Colonic mucosa (tissue), 4 donors: Measurements from ENCODE around the gene DRC3. TPM values are rescaled to one million over a fixed set of nuclear protein-coding genes. Genes with fewer than 3 reads are reported as not detected.

Experiments used
- DNase-seq: peaks from one replicate; pipeline ENCODE4 v3.0.0-alpha.2; 2020
- H3K27ac ChIP-seq: fragments of 200-600 bp; one replicate; pipeline ENCODE4 v1.8.0; 2021
- H3K27me3 ChIP-seq: fragments of 200-600 bp; one replicate; pipeline ENCODE4 v1.8.0; 2021
- H3K36me3 ChIP-seq: fragments of 200-600 bp; one replicate; pipeline ENCODE4 v1.8.0; 2021
- H3K4me1 ChIP-seq: fragments of 200-600 bp; one replicate; pipeline ENCODE4 v1.8.0; 2021; ENCODE audit warnings: mild to moderate bottlenecking
- H3K4me3 ChIP-seq: fragments of 200-600 bp; one replicate; pipeline ENCODE4 v1.8.0; 2021
- H3K9ac ChIP-seq, 2 donors: one replicate each; pipeline ENCODE4 v1.7.0; 2013; ENCODE audit warnings: control low read depth in 2 of 2, low read depth in 2 of 2, low read length in 2 of 2
- H3K9me3 ChIP-seq: fragments of 200-600 bp; one replicate; pipeline ENCODE4 v1.8.0; 2021
- intact Hi-C: fragments of 100-400 bp; cut with DNase I; formaldehyde crosslinking; loops from one replicate; pipeline ENCODE4 v1.14.1; 2022
- total RNA-seq, 2 donors: library from RNA; stranded (reverse); fragmentation: NEBNext Ultra II Directional in 1 of 2; extraction: Animal tissue kit (Norgen Biotek cat#: 25700) in 1 of 2; gene quantifications; one replicate each; pipeline ENCODE4 v1.2.1, GENCODE V29; 2021
- TF ChIP-seq, protein P1 (sequence below): fragments of 200-600 bp; IDR thresholded peaks from one replicate; pipeline ENCODE4 v1.8.0; 2022; ENCODE audit warnings: antibody characterized with exemption, mild to moderate bottlenecking
- donor health status: healthy.
- donor health status: DM: no; HTN: no; CAD: no.
- donor health status: DM: no; HTN: no; CAD: no.

DRC3 gene
- total RNA-seq, 2 donors from 2014 or later = 0.79 to 1.1 TPM

DNA sequence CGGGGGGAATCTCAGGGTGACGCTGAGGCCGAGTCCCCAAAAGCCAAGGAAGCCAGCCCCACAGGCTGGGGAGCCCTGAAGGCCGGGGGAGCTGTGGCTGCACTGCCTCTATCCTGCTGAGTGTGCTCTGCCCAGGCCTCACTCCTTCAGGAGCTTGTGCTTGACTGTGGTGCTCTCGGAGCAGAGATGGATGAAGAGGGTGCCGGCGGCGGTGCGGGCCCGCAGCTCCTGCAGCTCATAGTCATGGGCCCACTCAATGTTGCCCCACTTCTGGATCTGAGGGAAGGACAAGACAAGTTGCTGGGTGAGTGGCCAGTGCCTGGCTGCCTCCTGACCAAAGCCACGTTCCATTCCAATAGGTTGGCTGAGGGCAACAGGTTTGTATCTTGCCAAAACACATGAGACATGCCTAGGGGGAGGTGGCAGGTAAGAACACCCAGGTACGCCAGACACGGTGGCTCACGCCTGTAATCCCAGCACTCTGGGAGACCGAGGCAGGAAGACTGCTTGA lies 45.8 kb downstream of the DRC3 start:
- DNase-seq = no peak
- Histone ChIP-seq H3K36me3 (no peaks in the 10 kb centered on the region), H3K4me1 (no peaks in the 10 kb centered on the region), H3K9me3 (no peaks in the 10 kb centered on the region), H3K9ac (no peak overlapping the region), H3K27me3 (no peaks in the 10 kb centered on the region), H3K27ac (no peak overlapping the region), H3K4me3 (no peak overlapping the region)
- TF ChIP-seq, protein P1, sequence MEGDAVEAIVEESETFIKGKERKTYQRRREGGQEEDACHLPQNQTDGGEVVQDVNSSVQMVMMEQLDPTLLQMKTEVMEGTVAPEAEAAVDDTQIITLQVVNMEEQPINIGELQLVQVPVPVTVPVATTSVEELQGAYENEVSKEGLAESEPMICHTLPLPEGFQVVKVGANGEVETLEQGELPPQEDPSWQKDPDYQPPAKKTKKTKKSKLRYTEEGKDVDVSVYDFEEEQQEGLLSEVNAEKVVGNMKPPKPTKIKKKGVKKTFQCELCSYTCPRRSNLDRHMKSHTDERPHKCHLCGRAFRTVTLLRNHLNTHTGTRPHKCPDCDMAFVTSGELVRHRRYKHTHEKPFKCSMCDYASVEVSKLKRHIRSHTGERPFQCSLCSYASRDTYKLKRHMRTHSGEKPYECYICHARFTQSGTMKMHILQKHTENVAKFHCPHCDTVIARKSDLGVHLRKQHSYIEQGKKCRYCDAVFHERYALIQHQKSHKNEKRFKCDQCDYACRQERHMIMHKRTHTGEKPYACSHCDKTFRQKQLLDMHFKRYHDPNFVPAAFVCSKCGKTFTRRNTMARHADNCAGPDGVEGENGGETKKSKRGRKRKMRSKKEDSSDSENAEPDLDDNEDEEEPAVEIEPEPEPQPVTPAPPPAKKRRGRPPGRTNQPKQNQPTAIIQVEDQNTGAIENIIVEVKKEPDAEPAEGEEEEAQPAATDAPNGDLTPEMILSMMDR = no peak
- intact Hi-C loops = no loop called here

DNA sequence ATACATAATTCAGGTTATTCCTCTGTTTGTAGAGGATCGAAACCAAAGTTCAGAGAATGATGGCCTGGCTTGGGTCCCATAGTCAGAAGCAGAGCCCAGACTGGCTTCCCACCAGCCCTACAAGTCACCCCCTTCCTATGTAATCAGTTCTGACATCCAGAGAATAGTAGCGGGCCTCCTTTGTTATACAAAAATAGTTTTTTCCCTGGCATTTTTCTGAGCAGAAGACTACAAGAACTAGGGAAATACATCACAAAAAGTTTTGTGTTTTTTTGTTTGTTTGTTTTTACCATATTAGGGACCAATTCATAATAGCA lies 47.1 kb downstream of the DRC3 start:
- Histone ChIP-seq H3K4me3 (no peak overlapping the region), H3K4me1 (no peaks in the 10 kb centered on the region), H3K27me3 (no peaks in the 10 kb centered on the region), H3K9me3 (no peaks in the 10 kb centered on the region), H3K36me3 (no peaks in the 10 kb centered on the region), H3K27ac (no peak overlapping the region), H3K9ac (no peak overlapping the region)
- TF ChIP-seq, protein P1 = no peak
- intact Hi-C loops = no loop called here
- no peak for DNase-seq

DNA sequence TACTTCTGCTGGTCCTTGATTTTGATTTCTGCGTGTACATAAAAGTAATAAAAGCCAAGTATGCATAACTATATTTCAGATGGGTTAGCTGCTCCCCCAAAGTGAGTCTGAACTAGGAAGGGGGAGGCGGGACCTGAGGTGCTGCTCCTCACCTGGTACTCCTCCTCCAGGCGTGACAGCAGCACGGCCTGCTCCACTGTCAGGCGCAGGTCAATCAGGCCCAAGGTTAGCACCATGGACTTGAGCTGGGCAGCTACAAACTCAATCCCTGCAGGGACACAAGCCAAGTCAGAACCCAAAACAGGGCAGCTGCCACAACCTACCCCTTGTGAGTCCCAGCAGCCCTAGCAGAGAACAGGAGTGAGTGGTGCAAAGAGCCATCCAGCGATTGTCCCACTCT lies 48.3 kb downstream of the DRC3 start:
- H3K27ac ChIP-seq = no peak overlapping the region
- no peaks in the 10 kb centered on the region for H3K36me3 ChIP-seq
- no peak overlapping the region for H3K4me3 ChIP-seq
- intact Hi-C loops = no loop called here
- no peak overlapping the region for H3K9ac ChIP-seq
- DNase-seq = no peak
- H3K9me3 ChIP-seq = no peaks in the 10 kb centered on the region
- no peaks in the 10 kb centered on the region for H3K4me1 ChIP-seq
- TF ChIP-seq, protein P1 = no peak
- H3K27me3 ChIP-seq = no peaks in the 10 kb centered on the region

DNA sequence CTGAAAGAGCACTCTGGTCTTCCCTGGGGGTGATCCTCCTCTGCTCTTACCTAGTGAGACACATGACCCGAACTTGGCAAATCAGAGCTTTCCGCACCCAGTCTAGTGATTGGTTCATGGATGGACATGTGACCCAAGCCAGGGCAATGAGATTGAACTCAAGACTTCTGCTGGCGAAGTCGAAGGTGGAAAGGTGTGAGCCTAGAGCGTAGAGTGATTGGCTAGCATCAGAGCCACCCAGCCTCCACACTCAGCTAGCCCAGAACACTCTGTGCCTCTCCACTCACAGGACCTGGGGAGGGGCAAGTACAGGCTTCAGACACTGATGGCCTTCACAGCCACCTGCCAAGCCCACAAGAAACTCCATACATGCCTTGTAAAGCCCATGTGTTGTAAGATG lies 48.7 kb downstream of the DRC3 start:
- no peak for DNase-seq
- no peaks in the 10 kb centered on the region for H3K9me3 ChIP-seq
- intact Hi-C loops = no loop called here
- H3K27me3 ChIP-seq = no peaks in the 10 kb centered on the region
- no peaks in the 10 kb centered on the region for H3K4me1 ChIP-seq
- H3K4me3 ChIP-seq = no peak overlapping the region
- H3K27ac ChIP-seq = no peak overlapping the region
- H3K9ac ChIP-seq = no peak overlapping the region
- no peaks in the 10 kb centered on the region for H3K36me3 ChIP-seq
- TF ChIP-seq, protein P1 = no peak

DNA sequence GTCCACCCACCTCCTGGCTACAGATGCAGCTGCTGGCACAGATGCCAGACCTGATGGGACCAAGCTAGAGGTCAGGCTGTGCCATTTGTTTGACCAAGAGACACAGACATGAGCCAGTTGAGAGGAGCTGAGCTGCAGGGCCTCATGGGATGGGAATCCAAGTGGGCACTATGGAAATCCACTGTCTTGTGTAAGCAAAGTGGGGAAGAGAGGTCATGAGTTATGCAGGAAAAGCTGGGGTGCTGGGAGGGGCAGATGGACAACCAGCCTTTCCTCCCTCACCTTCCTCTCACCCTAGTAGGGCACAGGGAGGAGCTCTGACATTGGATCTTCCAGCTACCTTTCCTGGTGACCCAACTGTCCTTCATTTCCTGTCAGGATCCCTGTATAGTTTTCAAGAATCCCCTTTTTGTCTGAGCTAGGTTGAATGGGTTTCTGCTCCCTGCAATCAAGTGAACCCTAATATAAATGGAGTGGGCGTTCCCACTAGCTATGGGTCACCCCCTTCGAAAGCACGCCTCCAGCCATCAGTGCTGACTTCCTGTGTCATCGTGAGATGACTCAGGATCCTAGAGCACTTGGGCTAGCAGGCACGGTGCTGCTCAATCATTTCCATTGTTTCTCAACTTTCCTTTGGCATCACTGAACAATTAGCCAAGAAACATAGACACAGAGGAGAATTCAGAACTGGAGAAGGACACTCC lies 52.7 kb downstream of the DRC3 start:
- no peak overlapping the region for H3K4me3 ChIP-seq
- no peak overlapping the region for H3K27ac ChIP-seq
- no peaks in the 10 kb centered on the region for H3K36me3 ChIP-seq
- DNase-seq = no peak
- intact Hi-C loops = no loop called here
- H3K9me3 ChIP-seq = no peaks in the 10 kb centered on the region
- H3K9ac ChIP-seq = no peak overlapping the region
- H3K27me3 ChIP-seq = no peaks in the 10 kb centered on the region
- TF ChIP-seq, protein P1 = no peak
- no peaks in the 10 kb centered on the region for H3K4me1 ChIP-seq
